HCT116 (cell line): ENCODE measurements around the gene CXCR1.

Experiments used
- ATF3 ChIP-seq: IDR thresholded peaks from 2 replicates; pipeline ENCODE4 v1.6.1; 2012
- EZH2 ChIP-seq: fragments of 200-600 bp; sonication (generic); IDR thresholded peaks from 2 replicates; pipeline ENCODE4 v1.6.1; 2017; ENCODE audit warnings: antibody characterized with exemption, mixed run types
- EZH2phosphoT487 ChIP-seq: fragments of 200-600 bp; IDR thresholded peaks from 2 replicates; pipeline ENCODE4 v1.6.1; 2018; ENCODE audit warnings: antibody characterized with exemption, borderline replicate concordance
- FOSL1 ChIP-seq: IDR thresholded peaks from 2 replicates; pipeline ENCODE4 v1.6.1; 2012; ENCODE audit warnings: low read depth
- POLR2AphosphoS5 ChIP-seq: IDR thresholded peaks from 2 replicates; pipeline ENCODE4 v1.6.1; 2011; ENCODE audit warnings: mild to moderate bottlenecking, low read depth, low read length, moderate library complexity
- SP1 ChIP-seq: IDR thresholded peaks from 2 replicates; pipeline ENCODE4 v1.6.1; 2012; ENCODE audit warnings: low read depth
- TCF7L2 ChIP-seq: IDR thresholded peaks from 2 replicates; pipeline ENCODE4 v1.7.0; 2011; ENCODE audit warnings: borderline replicate concordance, inconsistent platforms; ENCODE audit not compliant: insufficient read depth, insufficient read length; ENCODE audit errors: extremely low read depth
- YY1 ChIP-seq: IDR thresholded peaks from 2 replicates; pipeline ENCODE4 v1.6.1; 2011; ENCODE audit warnings: low read length, low read depth, moderate library complexity, mild to moderate bottlenecking; ENCODE audit not compliant: insufficient replicate concordance; ENCODE audit errors: extremely low read depth
- TF ChIP-seq, protein P1 (sequence below), 3 experiments: fragments of 200-600 bp in 1 of 3; sonication (generic) in 1 of 3; IDR thresholded peaks in 2 of 3; conservative IDR thresholded peaks in 1 of 3; 2 replicates each; pipeline ENCODE4 v1.5.1; 2012 to 2017; ENCODE audit warnings: low read depth in 2 of 3, low read length in 2 of 3, antibody characterized with exemption in 1 of 3, borderline replicate concordance in 1 of 3, control low read depth in 1 of 3, mild to moderate bottlenecking in 1 of 3, mixed read lengths in 1 of 3, mixed run types in 1 of 3, moderate library complexity in 1 of 3; ENCODE audit not compliant: insufficient read depth in 1 of 3
- TF ChIP-seq, protein P2 (sequence below): IDR thresholded peaks from 2 replicates; pipeline ENCODE4 v1.6.1; 2012; ENCODE audit warnings: low read depth

DNA sequence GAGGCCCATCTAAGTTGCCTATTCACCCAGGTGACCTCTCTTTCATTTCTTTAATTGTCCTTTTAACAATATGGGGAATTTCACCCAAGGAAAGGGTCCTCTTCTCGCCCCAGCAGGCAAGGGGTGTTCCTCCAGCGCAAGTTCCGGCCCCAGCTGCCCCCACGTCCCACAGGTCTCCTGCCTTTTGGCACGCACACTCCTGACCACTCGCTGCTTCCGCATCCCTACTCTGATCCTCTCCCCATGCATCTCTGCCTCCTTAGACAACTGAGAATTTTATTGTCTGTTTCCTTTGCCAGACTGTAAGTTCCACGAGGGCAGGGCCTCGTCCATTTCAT lies 49.5 kb upstream of the CXCR1 start:
- TF ChIP-seq, protein P1, sequence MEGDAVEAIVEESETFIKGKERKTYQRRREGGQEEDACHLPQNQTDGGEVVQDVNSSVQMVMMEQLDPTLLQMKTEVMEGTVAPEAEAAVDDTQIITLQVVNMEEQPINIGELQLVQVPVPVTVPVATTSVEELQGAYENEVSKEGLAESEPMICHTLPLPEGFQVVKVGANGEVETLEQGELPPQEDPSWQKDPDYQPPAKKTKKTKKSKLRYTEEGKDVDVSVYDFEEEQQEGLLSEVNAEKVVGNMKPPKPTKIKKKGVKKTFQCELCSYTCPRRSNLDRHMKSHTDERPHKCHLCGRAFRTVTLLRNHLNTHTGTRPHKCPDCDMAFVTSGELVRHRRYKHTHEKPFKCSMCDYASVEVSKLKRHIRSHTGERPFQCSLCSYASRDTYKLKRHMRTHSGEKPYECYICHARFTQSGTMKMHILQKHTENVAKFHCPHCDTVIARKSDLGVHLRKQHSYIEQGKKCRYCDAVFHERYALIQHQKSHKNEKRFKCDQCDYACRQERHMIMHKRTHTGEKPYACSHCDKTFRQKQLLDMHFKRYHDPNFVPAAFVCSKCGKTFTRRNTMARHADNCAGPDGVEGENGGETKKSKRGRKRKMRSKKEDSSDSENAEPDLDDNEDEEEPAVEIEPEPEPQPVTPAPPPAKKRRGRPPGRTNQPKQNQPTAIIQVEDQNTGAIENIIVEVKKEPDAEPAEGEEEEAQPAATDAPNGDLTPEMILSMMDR (IDR thresholded peaks at IDR 0.05 in 2 of 3, conservative IDR thresholded peaks at IDR 0.05 in 1 of 3; ENCODE audit: borderline replicate concordance in 1 of 3, insufficient read depth in 1 of 3, low read depth in 2 of 3, low read length in 2 of 3): no peak
- no peak for TF ChIP-seq TCF7L2
- TF ChIP-seq POLR2AphosphoS5: no peak
- no peak for TF ChIP-seq YY1
- TF ChIP-seq ATF3: no peak
- no peak for TF ChIP-seq FOSL1
- TF ChIP-seq EZH2phosphoT487: no peak
- TF ChIP-seq SP1: no peak
- TF ChIP-seq EZH2: no peak
- TF ChIP-seq, protein P2, sequence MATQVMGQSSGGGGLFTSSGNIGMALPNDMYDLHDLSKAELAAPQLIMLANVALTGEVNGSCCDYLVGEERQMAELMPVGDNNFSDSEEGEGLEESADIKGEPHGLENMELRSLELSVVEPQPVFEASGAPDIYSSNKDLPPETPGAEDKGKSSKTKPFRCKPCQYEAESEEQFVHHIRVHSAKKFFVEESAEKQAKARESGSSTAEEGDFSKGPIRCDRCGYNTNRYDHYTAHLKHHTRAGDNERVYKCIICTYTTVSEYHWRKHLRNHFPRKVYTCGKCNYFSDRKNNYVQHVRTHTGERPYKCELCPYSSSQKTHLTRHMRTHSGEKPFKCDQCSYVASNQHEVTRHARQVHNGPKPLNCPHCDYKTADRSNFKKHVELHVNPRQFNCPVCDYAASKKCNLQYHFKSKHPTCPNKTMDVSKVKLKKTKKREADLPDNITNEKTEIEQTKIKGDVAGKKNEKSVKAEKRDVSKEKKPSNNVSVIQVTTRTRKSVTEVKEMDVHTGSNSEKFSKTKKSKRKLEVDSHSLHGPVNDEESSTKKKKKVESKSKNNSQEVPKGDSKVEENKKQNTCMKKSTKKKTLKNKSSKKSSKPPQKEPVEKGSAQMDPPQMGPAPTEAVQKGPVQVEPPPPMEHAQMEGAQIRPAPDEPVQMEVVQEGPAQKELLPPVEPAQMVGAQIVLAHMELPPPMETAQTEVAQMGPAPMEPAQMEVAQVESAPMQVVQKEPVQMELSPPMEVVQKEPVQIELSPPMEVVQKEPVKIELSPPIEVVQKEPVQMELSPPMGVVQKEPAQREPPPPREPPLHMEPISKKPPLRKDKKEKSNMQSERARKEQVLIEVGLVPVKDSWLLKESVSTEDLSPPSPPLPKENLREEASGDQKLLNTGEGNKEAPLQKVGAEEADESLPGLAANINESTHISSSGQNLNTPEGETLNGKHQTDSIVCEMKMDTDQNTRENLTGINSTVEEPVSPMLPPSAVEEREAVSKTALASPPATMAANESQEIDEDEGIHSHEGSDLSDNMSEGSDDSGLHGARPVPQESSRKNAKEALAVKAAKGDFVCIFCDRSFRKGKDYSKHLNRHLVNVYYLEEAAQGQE: no peak
